A673 (cell line): ENCODE data around the gene ULK4. TPM values are rescaled to one million over a fixed set of nuclear protein-coding genes. Genes with fewer than 3 reads are reported as not detected.

Source experiments
- BruUV-seq: library from RNA; stranded (reverse); fragments of 400-500 nt; replicated peaks from 2 replicates; lab custom pipeline; 2021; lab: Mats Ljungman, UMichigan
- CTCF ChIA-PET: fragments of 300-600 bp; sonication (Branson Sonifier 250); formaldehyde crosslinking; loops from one replicate; lab custom pipeline; 2022; ENCODE audit warnings: antibody characterized with exemption; lab: Charles Lee
- POLR2A ChIA-PET: fragments of 300-600 bp; sonication (Branson Sonifier 250); formaldehyde crosslinking; loops from one replicate; lab custom pipeline; 2022; ENCODE audit warnings: antibody characterized with exemption; ENCODE audit not compliant: low non-redundant PET; lab: Charles Lee
- DNase-seq: peaks from one replicate; pipeline ENCODE4 v3.0.0-alpha.2; 2015; ENCODE audit warnings: low spot score
- H3K27ac ChIP-seq: fragments of 200-600 bp; sonication (generic); 2 replicates; pipeline ENCODE4 v1.5.1; 2016; ENCODE audit warnings: mixed run types, low read depth, mild to moderate bottlenecking, mixed read lengths, antibody characterized with exemption, low read length; ENCODE audit not compliant: poor library complexity, severe bottlenecking
- H3K27me3 ChIP-seq: fragments of 200-600 bp; sonication (generic); replicated peaks from 2 replicates; pipeline ENCODE4 v1.6.1; 2017; ENCODE audit warnings: mixed run types, low read depth, mild to moderate bottlenecking, mixed read lengths, antibody characterized with exemption, low read length; ENCODE audit not compliant: insufficient read depth, poor library complexity
- H3K36me3 ChIP-seq: fragments of 200-600 bp; sonication (generic); 2 replicates; pipeline ENCODE4 v1.6.1; 2016; ENCODE audit warnings: mixed run types, mild to moderate bottlenecking, mixed read lengths, antibody characterized with exemption, low read length; ENCODE audit not compliant: insufficient read depth, poor library complexity, severe bottlenecking
- H3K4me1 ChIP-seq: fragments of 200-600 bp; sonication (generic); 2 replicates; pipeline ENCODE4 v1.6.1; 2017; ENCODE audit warnings: mixed run types, mild to moderate bottlenecking, mixed read lengths, antibody characterized with exemption, low read length; ENCODE audit not compliant: insufficient read depth, poor library complexity, severe bottlenecking
- H3K4me3 ChIP-seq: fragments of 200-600 bp; sonication (generic); 2 replicates; pipeline ENCODE4 v1.5.1; 2016; ENCODE audit warnings: low read depth, mixed run types, mild to moderate bottlenecking, mixed read lengths, low read length; ENCODE audit not compliant: poor library complexity, severe bottlenecking
- H3K9me3 ChIP-seq: fragments of 200-600 bp; sonication (generic); 2 replicates; pipeline ENCODE4 v1.6.1; 2016; ENCODE audit warnings: mixed run types, low read depth, mild to moderate bottlenecking, mixed read lengths, antibody characterized with exemption, low read length; ENCODE audit not compliant: poor library complexity, severe bottlenecking
- CTCF ChIP-seq: fragments of 300-800, 200-600 bp; sonication (generic); conservative IDR thresholded peaks from 2 replicates; pipeline ENCODE4 v1.5.1; 2017; ENCODE audit warnings: low read depth, mild to moderate bottlenecking, antibody characterized with exemption, low read length, moderate library complexity, mixed read lengths
- EZH2 ChIP-seq: fragments of 200-600 bp; sonication (generic); IDR thresholded peaks from 2 replicates; pipeline ENCODE4 v1.6.1; 2017; ENCODE audit warnings: borderline replicate concordance, low read depth, mild to moderate bottlenecking, mixed read lengths, antibody characterized with exemption, low read length; ENCODE audit not compliant: poor library complexity, severe bottlenecking
- intact Hi-C: fragments of 100-400 bp; cut with micrococcal nuclease; formaldehyde crosslinking; loops from one replicate; pipeline ENCODE4 v1.10.0; 2022; ENCODE audit not compliant: unreplicated experiment
- total RNA-seq: library from RNA; stranded (reverse); gene quantifications from 2 replicates; pipeline ENCODE4 v1.2.3, GENCODE V29; 2021

Gene ULK4
- total RNA-seq, 1 experiment from 2014 or later: 7.4 TPM

- Histone ChIP-seq H3K4me1 (no peaks in the 10 kb centered on the region), H3K4me3 (no peak overlapping the region), H3K9me3 (no peaks in the 10 kb centered on the region), H3K27ac (no peak overlapping the region), H3K36me3 (no peaks in the 10 kb centered on the region), H3K27me3 (no peaks in the 10 kb centered on the region)
- BruUV-seq: no TSS peak
- no peak for TF ChIP-seq EZH2
- TF ChIP-seq CTCF: no peak
- intact Hi-C loops: no loop called here
- ChIA-PET POLR2A (no interaction called here), CTCF (no interaction called here)
- DNase-seq: no peak
Observed at GRCh38 chr3:41338276-41338675, 623.6 kb downstream of the ULK4 start.

GRCh38 chr3:41334426-41334825, 627.5 kb downstream of the ULK4 start:
- Histone ChIP-seq H3K4me1 (no peaks in the 10 kb centered on the region), H3K9me3 (no peaks in the 10 kb centered on the region), H3K4me3 (no peak overlapping the region), H3K36me3 (no peaks in the 10 kb centered on the region), H3K27me3 (no peaks in the 10 kb centered on the region), H3K27ac (no peak overlapping the region)
- ChIA-PET POLR2A (no interaction called here), CTCF (no interaction called here)
- DNase-seq: no peak
- no TSS peak for BruUV-seq
- intact Hi-C loops: no loop called here
- no peak for TF ChIP-seq EZH2
- no peak for TF ChIP-seq CTCF

GRCh38 chr3:41331041-41331440, 630.9 kb downstream of the ULK4 start:
- H3K36me3 ChIP-seq: no peaks in the 10 kb centered on the region
- no peaks in the 10 kb centered on the region for H3K9me3 ChIP-seq
- no peak overlapping the region for H3K4me3 ChIP-seq
- no peaks in the 10 kb centered on the region for H3K27me3 ChIP-seq
- TF ChIP-seq EZH2: no peak
- no peak for TF ChIP-seq CTCF
- H3K27ac ChIP-seq: no peak overlapping the region
- ChIA-PET POLR2A (no interaction called here), CTCF (no interaction called here)
- no TSS peak for BruUV-seq
- intact Hi-C loops: no loop called here
- no peak for DNase-seq
- H3K4me1 ChIP-seq: no peaks in the 10 kb centered on the region
